GM19455 (cell line): ENCODE data around the gene C16orf87.
A peak's percentile ranks its signal among the peaks of the same experiment; 100 is the strongest.
"Not testable (repeated sequence)": the region's sequence is repeated elsewhere in the genome, so short reads cannot be mapped to it uniquely, and the experiment has no call there.

Experiments
- ATAC-seq: cut with Tn5 transposase; IDR thresholded peaks from one replicate; pipeline ENCODE4 v1.9.1; 2021; ENCODE audit not compliant: unreplicated experiment

Gene C16orf87

DNA sequence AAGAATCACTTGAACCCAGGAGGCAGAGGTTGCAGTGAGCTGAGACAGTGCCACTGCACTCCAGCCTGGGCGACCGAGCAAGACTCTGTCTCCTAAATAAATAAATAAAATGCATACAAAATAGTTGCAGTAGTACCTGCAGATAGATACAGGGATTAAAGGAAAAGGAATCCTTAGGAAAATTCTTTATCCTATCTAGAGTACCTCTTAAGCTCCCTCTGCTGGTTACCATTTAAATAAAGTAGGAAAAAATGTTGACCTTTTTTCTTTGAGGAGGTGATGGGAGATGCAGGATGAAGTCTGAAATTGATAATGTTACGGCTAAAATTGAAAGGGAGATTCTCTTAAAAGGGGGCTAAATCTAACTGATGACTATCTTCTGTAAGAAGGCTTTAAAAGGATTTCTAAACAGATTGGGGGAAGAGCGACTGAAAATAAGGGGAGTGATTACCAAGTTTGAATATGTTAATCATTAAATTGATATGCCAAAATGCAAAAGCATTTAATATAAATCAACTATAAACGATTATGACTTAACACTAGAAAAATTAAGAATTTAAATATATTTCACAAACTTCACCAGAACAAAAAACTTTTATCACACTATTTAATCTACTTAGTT lies 29.4 kb downstream of the C16orf87 start:
- ATAC-seq, result no peak

DNA sequence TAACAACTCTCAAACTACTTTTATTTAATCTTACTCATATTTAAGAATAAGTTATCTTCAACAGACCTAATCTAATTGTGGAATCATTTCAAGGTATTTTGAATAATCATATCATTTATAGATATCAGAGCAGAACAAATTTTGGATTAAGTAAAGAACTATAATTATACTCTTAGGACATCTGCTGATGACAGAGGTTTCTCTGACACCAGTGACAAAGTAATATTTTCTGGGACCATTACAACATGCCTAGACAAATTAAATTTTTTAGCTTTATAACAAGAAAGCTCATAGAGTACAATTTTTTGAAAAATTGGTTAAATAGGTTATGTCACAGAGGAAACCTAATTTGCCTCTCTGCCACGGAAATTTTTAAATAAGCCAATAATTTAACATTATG lies 30.5 kb downstream of the C16orf87 start:
- ATAC-seq, result no peak

DNA sequence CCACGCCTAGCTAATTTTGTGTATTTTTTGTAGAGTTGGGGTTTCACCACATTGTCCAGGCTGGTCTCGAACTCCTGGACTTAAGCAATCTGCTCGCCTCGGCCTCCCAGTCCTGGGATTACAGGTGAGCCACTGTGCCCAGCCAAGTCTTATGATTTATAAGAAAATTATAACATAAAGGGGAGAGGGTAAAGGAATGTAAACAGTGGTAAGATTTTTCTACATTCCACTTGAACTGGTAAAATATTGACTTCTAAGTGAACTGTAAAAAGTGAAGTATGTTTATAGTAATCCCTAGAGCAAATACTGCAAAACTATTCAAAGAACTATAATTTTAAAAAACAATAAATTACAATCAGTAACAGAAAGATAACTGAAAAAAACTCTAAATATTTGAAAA lies 33.5 kb downstream of the C16orf87 start:
- ATAC-seq, result no peak

DNA sequence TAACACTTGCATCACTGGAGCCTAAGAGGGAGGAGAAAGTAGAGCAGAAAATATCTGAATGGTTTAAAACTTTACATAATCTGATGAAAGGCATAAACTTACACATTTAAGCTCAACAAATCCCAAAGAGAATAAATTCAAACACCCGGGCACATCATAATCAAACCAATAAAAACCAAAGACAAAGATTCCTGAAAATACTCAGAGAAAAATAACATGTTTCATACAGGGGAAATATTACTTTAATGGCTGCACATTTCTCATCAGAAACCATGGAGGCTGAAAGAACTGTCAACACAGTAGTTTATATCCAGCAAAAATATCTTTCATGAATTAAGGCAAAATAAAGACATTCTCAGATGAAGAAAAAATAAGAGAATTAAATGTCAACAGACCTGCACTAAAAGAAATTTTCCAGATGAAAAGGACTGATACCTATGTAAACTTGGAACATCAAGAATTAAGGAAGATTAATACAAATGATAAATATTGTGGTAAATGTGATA lies 34.2 kb downstream of the C16orf87 start:
- no peak for ATAC-seq

DNA sequence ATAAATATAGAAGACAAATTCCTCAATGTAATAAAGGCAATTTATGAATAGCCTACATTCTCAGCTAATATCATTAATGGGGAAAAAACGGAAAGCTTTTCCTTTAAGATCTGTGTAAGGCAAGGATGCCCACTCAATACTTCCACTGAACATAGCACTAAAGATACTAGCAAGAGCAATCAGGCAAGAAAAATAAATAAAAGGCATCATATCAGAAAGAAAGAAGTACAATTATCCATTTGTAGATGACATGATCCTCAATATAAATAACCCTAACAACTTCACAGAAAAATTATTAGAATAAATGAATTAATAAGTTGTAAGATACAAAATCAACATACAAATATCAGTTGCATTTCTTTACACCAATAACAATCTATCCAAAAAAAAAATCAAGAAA lies 37.1 kb downstream of the C16orf87 start:
- ATAC-seq, result no peak

DNA sequence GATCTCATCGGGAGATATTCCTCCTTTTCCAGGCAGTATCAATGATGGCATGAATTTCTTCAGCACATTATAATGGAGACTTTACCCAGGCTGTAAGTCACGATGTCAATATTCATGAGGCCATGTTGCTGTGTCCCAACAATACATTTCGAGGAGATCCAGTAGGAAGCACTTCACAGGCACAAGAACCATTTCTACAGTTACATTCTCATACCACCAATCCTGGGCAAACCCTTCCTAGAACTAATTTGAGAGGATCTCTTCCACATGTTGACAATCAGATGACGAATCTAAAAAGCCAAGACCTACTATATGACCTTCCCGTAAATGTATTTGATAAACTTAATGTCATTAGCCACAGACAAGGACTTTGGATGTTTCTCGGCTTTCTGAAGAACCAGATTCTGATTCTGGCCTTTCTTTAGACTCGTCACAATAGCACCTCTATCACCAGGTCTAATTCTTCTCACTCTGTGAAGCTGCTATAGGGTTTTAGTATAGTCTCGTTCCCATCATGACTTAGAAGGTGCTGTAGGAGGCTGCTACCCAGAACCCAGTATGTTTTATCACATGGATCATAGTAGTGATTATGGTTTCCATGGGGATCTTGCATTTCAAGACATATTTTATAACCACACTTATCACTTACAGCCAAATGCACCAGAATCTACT lies 40.2 kb downstream of the C16orf87 start:
- no peak for ATAC-seq

DNA sequence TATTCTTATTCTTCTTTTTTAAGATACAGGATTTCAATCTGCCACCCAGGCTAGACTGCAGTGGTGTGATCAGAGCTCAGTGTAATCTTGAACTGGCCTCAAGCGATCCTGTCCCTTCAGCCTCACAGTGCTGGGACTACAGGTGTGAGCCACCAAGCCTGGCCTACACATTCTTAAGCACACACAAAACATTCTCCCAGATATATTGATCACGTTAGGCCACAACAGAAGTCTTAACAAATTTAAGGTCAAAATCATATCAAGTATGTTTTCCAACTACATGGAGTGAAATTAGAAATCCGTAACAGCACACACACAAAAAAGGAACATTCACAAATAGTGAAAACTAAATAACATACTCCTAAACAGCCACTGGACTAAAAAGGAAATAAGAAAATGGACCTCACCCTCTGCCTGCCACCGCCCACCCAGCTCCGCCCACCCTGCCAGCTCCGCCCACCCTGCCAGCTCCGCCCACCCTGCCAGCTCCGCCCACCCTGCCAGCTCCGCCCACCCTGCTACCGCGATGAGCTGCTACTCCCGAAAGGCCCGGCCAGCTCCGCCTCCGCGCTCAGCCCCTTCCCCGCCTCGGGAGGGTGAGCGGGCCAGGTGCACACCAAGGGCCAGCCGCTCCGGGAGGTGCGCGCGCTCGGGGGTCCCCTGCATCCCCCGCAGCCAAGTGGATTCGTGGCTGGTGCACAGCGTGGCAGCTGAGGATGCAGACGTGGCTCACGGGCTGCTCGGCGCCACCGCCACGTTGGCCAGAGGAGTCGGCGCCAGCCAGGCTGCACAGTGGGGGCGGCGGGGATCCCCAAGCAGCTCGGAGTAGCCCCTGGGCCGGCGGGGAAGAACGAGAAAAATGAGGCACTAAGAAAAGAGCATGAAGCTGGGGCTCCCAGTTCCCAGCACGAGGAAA lies 41.2 kb downstream of the C16orf87 start:
- ATAC-seq, result peak; percentile 85

DNA sequence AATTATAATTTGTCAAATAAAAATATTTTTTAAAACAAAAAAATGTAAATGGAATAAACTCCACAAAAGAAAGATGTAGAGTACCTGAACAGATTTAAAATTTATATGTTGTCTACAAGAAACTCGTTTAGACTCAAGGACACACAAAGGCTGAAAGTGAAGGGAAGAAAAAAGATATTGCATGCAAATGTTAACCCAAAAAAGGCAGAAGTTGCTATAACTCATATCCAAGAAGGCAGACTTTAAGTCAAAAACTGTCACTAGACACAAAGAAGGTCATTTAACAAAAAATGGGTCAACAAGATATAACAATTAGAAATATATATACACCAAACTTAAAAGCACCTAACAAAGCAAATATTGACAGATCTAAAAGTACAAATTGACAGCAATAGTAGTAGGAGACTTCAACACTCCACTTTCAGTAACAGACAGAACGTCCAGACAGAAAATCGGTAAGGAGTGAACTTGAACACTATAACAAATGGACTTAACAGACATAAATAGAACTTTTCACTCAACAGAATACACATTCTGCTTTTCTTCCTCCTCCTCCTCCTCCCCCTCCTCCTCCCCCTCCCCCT lies 42.0 kb downstream of the C16orf87 start:
- ATAC-seq, result no peak

DNA sequence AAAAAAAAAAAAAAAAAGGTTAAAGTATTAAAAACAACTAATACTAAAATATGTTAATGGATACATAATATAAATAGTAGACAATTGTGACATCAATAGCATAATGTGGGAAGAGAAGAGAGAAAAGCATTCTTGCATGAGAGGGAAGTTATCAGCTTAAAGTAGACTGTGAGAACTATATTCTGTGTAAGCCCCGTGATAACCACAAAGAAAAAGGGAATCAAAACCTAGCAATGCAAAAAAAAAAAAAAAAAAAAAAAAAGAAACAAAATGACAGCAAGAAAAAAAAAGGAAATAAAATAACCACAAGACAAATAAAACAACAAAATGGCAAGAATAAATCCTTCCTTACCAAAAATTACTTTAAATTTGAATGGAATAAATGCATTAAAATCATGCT lies 43.1 kb downstream of the C16orf87 start:
- no peak for ATAC-seq

DNA sequence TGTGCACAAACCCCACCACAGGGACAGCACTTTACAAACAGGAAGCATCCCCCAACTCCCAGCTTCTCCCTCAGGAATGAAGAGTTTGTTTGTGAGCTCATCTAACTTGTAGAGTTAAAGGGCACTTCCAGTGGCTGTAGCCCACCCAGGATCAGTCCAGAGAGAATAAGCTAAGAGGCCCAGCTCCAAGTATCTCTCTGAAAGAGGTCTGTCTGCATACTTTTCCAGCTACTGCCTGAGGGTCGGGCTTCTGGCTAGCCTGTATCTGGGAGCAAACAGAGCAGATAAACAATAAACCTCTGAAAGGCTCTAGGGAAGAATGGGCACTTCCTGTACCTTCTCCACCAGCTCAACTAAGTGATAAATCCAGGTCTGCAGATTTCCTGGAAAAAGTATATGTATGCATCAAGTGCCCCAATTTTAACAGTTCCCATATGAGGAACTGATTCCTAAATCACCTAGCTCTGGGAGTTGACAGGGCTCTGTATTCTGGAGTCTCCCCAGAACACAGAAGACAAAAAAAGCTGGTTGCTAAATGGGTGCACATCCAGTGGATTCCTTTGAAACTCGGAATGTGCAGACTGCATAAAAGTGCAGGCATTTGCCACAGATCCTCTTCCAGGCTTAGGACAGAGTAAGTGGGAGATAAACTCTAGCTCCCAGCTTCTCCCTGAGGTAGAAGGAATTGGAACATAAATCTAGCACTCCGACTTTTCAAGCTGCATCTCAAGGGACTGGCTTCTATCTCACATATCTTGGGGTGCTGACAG lies 45.7 kb downstream of the C16orf87 start:
- ATAC-seq, result no peak

DNA sequence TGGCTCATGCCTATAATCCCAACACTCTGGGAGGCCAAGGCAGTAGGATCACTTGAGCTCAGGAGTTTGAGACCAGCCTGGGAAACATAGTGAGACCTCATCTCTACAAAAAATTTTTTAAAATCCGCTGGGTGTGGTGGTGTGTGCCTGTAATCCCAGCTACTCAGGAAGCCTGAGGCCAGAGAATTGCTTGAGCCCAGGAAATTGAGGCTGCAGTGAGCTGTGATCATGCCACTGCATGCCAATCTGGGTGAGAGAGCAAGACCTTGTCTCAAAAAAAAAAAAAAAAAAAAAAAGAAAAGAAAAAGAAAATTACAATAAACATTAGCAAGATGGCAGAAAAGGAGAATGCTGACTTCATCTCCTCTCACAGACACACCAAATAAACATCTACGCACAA lies 46.4 kb downstream of the C16orf87 start:
- ATAC-seq, result not testable (repeated sequence)

DNA sequence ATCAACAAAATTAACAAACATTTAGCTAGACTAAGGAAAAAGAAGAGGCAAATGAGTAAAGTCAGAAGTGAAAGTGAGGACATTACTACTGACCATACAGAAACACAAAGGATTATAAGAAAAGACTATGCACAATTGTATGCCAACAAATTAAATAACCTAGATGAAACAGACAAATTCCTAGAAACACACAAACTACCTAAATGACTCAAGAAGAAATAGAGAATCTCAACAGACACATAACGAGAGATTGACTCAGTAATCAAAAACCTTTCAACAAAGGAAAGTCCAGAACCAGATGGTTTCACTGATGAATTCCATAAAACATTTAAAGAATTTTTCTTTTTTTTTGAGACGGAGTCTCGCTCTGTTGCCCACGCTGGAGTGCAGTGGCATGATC lies 47.2 kb downstream of the C16orf87 start:
- ATAC-seq, result no peak

DNA sequence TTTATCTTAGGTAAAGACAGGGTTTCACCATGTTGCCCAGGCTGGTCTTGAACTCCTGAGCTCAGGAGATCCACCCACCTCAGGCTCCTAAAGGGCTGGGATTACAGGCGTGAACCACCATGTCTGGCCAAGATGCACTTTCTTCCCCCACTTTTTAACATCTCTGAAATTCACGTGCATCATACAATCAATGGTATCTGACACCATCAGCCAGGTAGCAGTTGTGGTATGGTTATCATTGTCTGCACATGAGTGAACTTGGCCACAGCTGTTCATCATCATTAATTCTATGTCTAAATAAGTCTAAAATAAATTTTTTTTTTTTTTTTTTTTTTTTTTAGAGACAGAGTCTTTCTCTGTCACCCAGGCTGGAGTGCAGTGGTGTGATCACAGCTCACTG lies 48.7 kb downstream of the C16orf87 start:
- ATAC-seq, result no peak

DNA sequence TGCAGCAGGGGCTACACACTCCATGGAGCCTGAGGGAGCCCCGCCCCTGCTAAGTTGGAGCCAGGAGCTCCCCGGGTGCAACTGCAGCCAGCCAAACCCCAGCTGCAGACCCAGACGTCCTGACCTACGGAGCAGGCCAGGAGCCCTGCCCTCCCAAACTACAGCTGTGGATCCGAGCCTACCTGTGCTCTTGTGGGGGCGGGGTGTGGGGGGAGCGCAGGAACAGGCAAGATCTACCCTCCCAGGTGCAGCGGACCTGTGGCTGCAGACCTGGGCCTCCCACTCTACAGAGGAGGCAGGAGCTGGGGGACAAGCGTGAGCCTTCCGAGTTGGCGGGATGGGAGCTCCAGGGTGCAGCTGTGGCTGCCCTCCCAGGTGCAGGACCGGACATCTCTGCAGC lies 53.2 kb downstream of the C16orf87 start:
- ATAC-seq, result no peak

DNA sequence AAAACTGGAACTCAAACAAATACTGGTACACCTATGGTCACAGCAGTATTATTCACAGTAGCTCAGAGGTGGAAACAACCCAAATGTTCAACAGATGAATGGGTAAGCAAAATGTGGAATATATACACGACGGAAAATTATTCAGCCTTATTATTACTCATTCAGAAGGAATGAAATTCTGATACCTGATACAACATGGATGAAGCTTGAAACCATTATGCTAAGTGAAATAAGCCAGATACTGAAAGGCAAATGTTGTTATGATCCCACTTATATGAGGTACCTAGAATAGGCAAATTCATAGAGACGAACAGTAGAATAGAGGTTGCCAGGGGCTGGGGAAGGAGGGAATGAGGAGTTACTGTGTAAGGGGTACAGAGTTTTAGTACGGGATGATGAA lies 55.8 kb downstream of the C16orf87 start:
- ATAC-seq, result peak; percentile 16

DNA sequence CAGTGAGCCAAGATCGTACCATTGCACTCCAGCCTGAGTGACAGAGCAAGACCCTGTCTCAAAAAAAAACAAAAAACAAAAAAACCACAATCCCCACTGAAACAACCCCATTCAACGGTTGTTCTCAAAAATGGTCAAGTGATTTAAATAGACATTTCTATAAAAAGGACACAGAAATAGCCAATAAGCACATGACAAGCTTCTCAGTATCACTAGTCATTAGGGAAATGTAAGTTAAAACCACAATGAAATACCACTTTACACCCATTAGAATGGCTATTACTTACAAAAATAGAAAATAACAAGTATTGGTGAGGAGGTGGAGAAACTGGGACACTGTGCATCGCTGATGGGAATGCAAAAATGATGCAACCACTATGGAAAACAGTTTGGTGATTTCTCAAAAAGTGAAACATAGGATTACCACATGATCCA lies 56.2 kb downstream of the C16orf87 start:
- peak; percentile 63 for ATAC-seq

DNA sequence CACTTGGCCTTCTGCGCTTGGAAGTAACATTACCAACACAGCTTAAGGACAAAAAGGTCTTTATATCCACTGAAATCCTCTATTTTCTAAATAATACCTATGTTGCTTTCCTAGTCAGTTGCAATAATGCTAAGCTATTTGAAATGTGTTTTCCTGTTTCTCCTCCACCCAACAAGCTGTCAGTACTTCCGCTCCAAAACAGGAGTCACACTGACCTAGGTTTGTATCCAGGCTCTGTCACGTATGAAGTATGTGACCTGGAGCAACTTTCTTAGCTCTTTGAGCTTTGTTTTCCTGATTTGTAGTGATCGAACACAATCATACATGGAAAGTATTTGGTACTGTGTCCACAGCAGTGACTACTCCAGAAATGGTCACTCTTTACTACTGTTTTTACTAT lies 58.5 kb downstream of the C16orf87 start:
- no peak for ATAC-seq

DNA sequence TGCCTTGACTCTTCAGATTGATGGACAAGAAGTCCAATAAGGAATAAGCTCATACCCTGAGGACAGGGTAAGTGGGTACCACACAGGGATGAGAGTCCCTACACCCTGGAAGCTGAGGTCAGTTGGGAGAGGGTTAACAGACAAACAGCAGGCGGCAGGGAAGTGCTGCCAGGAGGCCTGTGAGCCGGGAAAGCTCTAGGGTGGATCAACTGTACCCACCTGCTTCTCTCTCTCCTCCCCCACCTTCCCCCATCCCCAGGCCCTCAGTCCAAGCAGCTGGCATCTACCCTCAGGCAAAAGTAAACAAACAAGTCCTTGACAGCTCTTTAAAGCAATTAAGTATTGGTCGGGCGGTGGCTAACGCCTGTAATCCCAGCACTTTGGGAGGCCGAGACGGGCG lies 62.2 kb downstream of the C16orf87 start:
- no peak for ATAC-seq

DNA sequence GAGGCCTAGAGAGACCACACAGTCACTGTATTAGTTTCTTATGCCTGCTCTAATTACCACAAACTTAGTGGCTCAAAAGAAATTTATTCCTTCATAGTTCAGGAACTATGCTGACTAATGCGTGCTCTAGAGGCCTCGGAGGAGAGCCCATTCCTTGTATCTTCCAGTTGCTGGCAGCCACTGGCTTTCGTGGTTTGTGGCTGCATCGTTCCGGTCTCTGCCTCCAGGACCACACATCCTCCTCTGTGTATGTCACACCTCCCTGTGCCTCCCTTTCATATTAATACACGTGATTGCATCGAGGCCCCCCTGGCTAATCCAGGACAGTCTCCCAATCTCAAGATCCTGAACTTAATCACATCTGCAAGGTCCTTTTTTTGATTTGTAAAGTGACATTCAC lies 65.9 kb downstream of the C16orf87 start:
- ATAC-seq, result no peak

DNA sequence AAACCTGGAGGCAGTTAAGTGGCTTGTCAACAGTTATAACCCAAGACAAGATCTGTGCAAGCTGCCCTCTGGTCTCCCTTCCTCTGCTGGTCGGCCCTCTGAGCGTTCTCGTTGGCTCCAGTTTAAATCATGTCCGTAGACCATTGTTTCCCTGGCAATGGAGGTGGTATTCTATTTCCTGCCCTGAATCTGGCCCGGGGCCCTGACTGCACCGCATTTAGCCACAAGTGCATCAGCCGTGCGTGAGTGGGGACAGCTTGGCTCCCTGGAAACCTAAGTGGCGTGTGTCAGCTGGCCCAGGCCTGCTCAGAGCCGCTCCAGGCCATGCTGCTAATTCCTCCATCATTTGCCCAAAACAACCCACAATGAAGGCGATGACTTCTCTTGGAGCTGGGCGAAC lies 67.8 kb downstream of the C16orf87 start:
- no peak for ATAC-seq

DNA sequence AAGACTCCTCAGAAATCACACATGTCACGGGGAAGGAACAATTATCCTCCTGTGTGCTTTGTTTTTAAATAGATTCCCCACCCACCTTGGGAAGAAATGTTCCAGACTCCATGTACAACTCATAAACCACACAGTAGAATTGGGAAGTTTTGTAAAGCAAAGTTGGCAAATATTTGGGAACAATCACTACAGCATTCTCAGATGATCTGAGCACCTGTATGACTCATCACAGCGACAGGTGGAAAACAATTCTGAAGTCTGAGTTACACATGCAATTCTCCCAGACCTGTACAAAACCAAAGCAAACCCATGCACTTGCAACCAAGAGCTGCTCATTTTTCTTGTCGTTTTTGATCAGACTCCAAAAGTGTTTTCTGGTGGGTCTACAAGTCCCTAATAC lies 68.4 kb downstream of the C16orf87 start:
- ATAC-seq, result no peak
